MM.1S (cell line): ENCODE data around the gene DLX1.
"Not testable (repeated sequence)": the region's sequence is repeated elsewhere in the genome, so short reads cannot be mapped to it uniquely, and the experiment has no call there.

ENCODE experiments used
- EZH2 ChIP-seq: fragments of 300-600 bp; sonication (generic); optimal IDR thresholded peaks from 2 replicates; pipeline ENCODE3; 2017; ENCODE audit warnings: low read depth, mild to moderate bottlenecking, antibody characterized with exemption, low read length, mixed read lengths
- EZH2phosphoT487 ChIP-seq: fragments of 300-600 bp; sonication (generic); IDR thresholded peaks from 2 replicates; pipeline ENCODE4 v1.6.1; 2018; ENCODE audit warnings: antibody characterized with exemption, low read length
- TF ChIP-seq, protein P1 (sequence below): fragments of 300-600 bp; sonication (generic); IDR thresholded peaks from 2 replicates; pipeline ENCODE4 v1.5.1; 2016; ENCODE audit warnings: antibody characterized with exemption, low read length, mixed read lengths

DNA sequence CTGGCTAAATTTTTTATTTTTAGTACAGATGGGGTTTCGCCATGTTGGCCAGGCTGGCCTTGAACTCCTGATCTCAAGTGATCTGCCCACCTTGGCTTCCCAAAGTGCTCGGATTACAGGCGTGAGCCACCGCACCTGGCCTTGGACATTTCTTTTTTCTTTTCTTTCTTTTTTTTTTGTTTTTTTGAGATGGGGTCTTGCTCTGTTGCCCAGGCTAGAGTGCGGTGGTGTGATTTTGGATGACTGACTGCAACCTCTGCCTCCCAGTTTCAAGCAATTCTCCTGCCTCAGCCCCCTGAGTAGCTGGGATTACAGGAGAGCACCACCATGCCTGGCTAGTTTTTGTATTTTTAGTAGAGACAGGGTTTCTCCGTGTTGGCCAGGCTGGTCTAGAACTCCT, 28.9 kb downstream of the DLX1 start:
- not testable (repeated sequence) for TF ChIP-seq EZH2, EZH2phosphoT487
- TF ChIP-seq, protein P1, sequence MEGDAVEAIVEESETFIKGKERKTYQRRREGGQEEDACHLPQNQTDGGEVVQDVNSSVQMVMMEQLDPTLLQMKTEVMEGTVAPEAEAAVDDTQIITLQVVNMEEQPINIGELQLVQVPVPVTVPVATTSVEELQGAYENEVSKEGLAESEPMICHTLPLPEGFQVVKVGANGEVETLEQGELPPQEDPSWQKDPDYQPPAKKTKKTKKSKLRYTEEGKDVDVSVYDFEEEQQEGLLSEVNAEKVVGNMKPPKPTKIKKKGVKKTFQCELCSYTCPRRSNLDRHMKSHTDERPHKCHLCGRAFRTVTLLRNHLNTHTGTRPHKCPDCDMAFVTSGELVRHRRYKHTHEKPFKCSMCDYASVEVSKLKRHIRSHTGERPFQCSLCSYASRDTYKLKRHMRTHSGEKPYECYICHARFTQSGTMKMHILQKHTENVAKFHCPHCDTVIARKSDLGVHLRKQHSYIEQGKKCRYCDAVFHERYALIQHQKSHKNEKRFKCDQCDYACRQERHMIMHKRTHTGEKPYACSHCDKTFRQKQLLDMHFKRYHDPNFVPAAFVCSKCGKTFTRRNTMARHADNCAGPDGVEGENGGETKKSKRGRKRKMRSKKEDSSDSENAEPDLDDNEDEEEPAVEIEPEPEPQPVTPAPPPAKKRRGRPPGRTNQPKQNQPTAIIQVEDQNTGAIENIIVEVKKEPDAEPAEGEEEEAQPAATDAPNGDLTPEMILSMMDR = not testable (repeated sequence)
